Spinal cord (tissue), 10 donors: ENCODE results near the gene HSPB8. TPM values are rescaled to one million over a fixed set of nuclear protein-coding genes. Genes with fewer than 3 reads are reported as not detected.

Experiments used
- DNase-seq, 6 donors: peaks; one replicate each; pipeline versions ENCODE4 v3.0.0 to v3.0.0-alpha.2; 2013 to 2015; ENCODE audit warnings: low spot score in 6 of 6, low read depth in 4 of 6
- H3K27ac ChIP-seq: one replicate; pipeline ENCODE4 v1.5.1; 2013; ENCODE audit warnings: low read depth, low read length, control low read depth
- H3K27me3 ChIP-seq: one replicate; pipeline ENCODE4 v1.6.1; 2013; ENCODE audit warnings: low read length; ENCODE audit not compliant: control insufficient read depth, insufficient read depth
- H3K36me3 ChIP-seq: one replicate; pipeline ENCODE4 v1.6.1; 2013; ENCODE audit warnings: low read length; ENCODE audit not compliant: control insufficient read depth, insufficient read depth
- H3K4me1 ChIP-seq: one replicate; pipeline ENCODE4 v1.6.1; 2013; ENCODE audit warnings: low read length; ENCODE audit not compliant: control insufficient read depth, insufficient read depth
- H3K4me3 ChIP-seq: one replicate; pipeline ENCODE4 v1.5.1; 2013; ENCODE audit warnings: low read depth, low read length, control low read depth
- H3K9me3 ChIP-seq: one replicate; pipeline ENCODE4 v1.6.1; 2013; ENCODE audit warnings: low read length; ENCODE audit not compliant: control insufficient read depth, insufficient read depth
- WGBS: methylation state at CpG from one replicate; pipeline ENCODE4 v1.1.5; 2013; ENCODE audit warnings: missing lambda C conversion rate; ENCODE audit not compliant: insufficient coverage; 5-methylcytosine and 5-hydroxymethylcytosine counted together
- long read RNA-seq, 4 donors: transcript quantifications; one replicate each; lab custom pipeline, GENCODE V29; 2026
- polyA plus RNA-seq, 2 donors: library from polyadenylated mRNA; unstranded; fragments of 120-200 nt; gene quantifications; one replicate each; pipeline ENCODE4 v1.2.1, GENCODE V29; 2013; ENCODE audit not compliant: insufficient read length in 2 of 2
- total RNA-seq, 2 donors: library from RNA; depleted of rRNA in 1 of 2; stranded (reverse); fragments of 120-200 nt in 1 of 2; fragments of >200 nt in 1 of 2; gene quantifications; one replicate each; pipeline versions ENCODE4 v1.2.3 to v1.2.4, GENCODE V29; 2013 to 2014
- donor health status: healthy.

Gene HSPB8, protein sequence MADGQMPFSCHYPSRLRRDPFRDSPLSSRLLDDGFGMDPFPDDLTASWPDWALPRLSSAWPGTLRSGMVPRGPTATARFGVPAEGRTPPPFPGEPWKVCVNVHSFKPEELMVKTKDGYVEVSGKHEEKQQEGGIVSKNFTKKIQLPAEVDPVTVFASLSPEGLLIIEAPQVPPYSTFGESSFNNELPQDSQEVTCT
- total RNA-seq (10 to 100 TPM; 14.8 to 27.3 TPM), polyA plus RNA-seq (10 to 100 TPM; 26.2 to 31.2 TPM)
- long read RNA-seq, donor 1, transcript HSPB8-201 (3 exons, 2,152 nt): major isoform, 12 of 12 reads
- long read RNA-seq, donor 1, partial matches to known transcripts: 0 of 12 reads
- long read RNA-seq, donor 1, other reads (novel, unspliced or antisense): 0 of 12 reads
- long read RNA-seq, donor 2, transcript HSPB8-201 (3 exons, 2,152 nt): major isoform, 5 of 5 reads
- long read RNA-seq, donor 2, partial matches to known transcripts: 0 of 5 reads
- long read RNA-seq, donor 2, other reads (novel, unspliced or antisense): 0 of 5 reads
- long read RNA-seq, donor 3, transcript HSPB8-201 (3 exons, 2,152 nt): major isoform, 8 of 8 reads
- long read RNA-seq, donor 3, partial matches to known transcripts: 0 of 8 reads
- long read RNA-seq, donor 3, other reads (novel, unspliced or antisense): 0 of 8 reads
- long read RNA-seq, donor 4, transcript HSPB8-201 (3 exons, 2,152 nt): major isoform, 10 of 19 reads
- long read RNA-seq, donor 4, partial matches to known transcripts: 9 of 19 reads
- long read RNA-seq, donor 4, other reads (novel, unspliced or antisense): 0 of 19 reads

DNA sequence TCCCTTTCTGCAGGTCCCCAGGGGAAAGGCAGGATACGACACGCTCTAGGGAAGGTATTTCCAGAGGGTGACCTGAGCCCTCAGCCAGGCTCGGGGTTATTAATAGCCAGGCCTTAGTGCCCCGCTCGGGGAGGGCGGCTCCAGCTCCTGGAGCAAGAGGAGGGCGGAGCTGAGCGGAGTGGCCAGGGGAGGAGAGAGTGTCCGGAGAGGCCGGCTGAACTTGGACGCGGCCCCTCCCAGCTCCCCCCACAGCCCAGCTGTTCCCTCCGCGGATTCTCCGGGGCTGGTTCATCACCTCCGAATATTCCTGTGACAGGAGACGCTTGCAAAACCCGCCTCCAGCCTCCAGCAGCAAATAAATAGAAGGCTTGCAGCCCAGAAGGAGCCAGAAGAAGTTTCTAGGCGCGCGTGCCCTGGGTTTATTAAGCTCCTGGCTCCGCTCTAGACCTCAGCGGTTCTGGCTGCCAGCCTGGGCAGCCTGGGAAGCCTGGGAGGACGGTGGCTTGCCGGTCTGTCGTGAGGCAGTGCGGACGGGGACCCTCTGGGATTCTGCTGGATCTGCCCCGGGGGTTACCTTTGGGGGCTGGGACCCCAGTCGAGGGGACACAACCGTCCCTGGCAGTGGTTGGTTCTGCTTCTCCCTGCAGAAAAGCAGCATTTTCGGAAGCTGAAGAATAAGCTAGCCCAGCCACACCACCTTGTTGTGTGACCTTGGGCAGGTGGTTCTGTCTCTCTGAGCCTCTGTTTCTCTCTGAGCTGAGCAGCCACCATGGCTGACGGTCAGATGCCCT, at the start of gene HSPB8:
Gene HSPB8, plus strand, starts transcription at position 388 of the 791 bp plus-strand sequence. Its CDS starts 382 bp downstream, at position 770.
- H3K4me3 ChIP-seq: peak within 1 kb of the TSS; percentile 44
- DNase-seq: peak in 5 of 6 donors; percentile 42 to 86 (median 59)
- H3K4me1 ChIP-seq: peaks cover 31% of the 10 kb centered on the region
- no peaks in the 10 kb centered on the region for H3K9me3 ChIP-seq
- H3K36me3 ChIP-seq: no peaks in the 10 kb centered on the region
- H3K27ac ChIP-seq: peak within 1 kb of the TSS; percentile 57
- WGBS: 5% methylated on average over 30 of the region's 33 CpGs
- H3K27me3 ChIP-seq: peaks cover 6% of the 10 kb centered on the region

DNA sequence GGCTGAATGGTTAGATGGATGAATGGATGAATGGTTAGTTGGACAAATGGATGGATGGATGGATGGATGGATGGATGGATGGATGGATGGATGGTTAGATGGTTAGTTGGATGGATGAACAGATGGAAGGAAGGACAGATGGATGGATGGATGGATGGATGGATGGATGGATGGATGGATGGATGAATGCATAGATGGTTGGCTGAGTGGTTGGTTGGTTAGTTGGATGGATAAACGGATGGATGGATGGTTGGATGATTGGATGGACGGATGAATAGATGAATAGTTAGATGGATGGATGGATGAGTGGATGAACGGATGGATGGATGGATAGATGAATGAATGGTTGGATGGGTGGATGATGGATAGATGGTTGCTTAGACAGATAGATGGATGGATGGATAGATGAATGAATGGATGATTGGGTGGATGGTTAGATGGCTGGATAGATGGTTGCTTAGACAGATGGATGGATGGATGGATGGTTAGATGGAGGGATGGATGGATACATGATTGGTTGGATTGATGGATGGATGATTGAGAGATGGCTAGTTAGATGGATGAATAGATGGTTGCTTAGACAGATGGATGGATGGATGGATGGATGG, 48.8 kb upstream of the HSPB8 start:
- Histone ChIP-seq H3K27me3 (no peaks in the 10 kb centered on the region), H3K9me3 (peaks cover 8% of the 10 kb centered on the region), H3K36me3 (peaks cover 12% of the 10 kb centered on the region), H3K27ac (no peak overlapping the region), H3K4me3 (no peak overlapping the region), H3K4me1 (no peaks in the 10 kb centered on the region)
- no peak for DNase-seq
- 91% methylated on average over 3 of the region's 3 CpGs for WGBS

DNA sequence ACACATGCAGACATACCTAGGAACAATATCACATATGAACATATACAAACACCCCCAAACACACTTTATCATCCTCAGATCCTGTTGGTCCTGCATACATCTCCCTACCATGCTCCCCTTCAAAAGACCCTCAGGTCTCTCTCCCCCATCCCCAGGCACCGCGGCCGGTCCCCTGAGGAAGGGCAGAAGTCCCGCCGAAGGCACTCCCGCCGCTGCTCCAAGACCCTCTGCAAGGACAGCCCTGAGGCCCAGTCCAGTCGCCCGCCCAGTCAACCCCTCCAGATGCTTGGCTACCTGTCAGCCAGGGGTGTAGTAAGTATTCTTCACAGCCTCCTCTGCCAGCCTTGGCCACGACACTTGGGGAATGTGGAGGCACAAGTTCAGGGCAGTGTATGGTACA, 48.2 kb upstream of the HSPB8 start:
- WGBS: 100% methylated on average over 3 of the region's 10 CpGs
- no peak overlapping the region for H3K4me3 ChIP-seq
- H3K27ac ChIP-seq: no peak overlapping the region
- H3K27me3 ChIP-seq: no peaks in the 10 kb centered on the region
- no peak for DNase-seq
- peaks cover 7% of the 10 kb centered on the region for H3K36me3 ChIP-seq
- peaks cover 8% of the 10 kb centered on the region for H3K9me3 ChIP-seq
- no peaks in the 10 kb centered on the region for H3K4me1 ChIP-seq

DNA sequence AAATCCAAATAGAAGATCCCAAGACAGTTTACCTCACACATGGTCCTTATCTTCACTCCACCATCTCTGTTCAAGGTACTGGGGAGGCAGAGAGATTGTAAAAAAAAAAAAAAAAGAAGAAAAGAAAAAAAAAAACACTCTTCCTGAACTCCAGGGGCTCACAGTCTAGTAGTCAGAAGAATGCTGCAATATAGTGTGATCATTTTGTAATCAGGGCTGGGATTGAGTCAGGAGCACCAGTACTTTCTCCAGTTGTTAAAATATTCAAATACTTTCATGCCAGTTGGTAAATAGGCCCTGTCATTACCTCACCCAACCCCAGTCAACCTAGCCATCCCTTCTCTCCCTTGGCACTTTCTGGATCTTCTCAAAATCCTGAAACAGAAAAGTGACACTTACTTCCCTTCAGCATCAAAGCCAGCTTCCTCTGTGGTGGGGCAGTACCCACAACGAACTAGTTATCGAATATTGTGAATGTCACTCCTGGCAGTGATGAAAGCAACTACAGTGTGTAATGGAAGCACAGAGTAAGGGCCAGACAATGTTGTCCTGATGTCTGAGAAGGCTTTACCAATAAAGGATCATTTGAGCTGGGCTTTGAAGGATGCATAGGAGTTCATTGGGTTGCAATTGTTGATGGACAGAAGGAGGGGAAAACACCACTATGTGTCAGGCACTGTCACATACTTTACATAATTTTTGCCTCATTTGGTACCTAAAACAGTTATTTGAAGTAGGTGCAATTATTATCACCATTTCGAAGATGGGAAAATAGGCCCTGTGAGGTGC, 44.3 kb upstream of the HSPB8 start:
- peaks cover 8% of the 10 kb centered on the region for H3K9me3 ChIP-seq
- H3K27ac ChIP-seq: no peak overlapping the region
- no peaks in the 10 kb centered on the region for H3K27me3 ChIP-seq
- no peak overlapping the region for H3K4me3 ChIP-seq
- H3K4me1 ChIP-seq: no peaks in the 10 kb centered on the region
- H3K36me3 ChIP-seq: peaks cover 4% of the 10 kb centered on the region
- WGBS: 93% methylated on average over 3 of the region's 3 CpGs
- DNase-seq: no peak

DNA sequence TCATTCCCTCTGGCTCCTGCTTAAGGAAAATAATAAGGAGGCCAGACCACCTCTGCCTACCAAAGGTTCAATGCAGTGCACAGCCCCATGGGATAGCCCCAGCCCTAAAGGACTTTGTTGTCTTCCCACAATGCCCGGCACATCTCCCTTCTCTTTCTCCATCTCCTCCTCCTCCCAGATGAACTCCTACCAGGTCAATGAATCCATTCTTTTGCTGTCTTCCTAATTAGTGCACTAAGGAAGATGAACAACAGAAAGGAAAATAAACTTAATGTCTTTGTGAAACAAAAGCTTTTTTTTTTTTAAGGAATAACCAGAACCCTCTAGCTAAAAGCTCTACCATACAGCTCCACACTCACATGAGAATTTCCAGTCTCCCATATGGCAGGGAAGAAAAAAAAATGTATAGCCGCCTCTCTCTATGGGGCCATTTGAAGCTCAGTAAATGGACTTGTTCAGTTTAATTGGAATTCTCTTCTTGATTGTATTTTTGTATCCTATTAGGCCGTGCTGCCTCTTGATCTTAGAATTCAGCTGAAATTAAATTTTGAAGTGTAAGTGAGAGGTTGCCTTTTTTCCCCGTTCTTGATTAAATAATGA, 41.8 kb upstream of the HSPB8 start:
- no peak overlapping the region for H3K27ac ChIP-seq
- H3K4me3 ChIP-seq: no peak overlapping the region
- peak in 2 of 6 donors; percentile 23 to 87 for DNase-seq
- H3K9me3 ChIP-seq: peaks cover 8% of the 10 kb centered on the region
- H3K4me1 ChIP-seq: no peaks in the 10 kb centered on the region
- no CpG with 5 or more reads among the region's 4 CpGs for WGBS
- H3K36me3 ChIP-seq: no peaks in the 10 kb centered on the region
- H3K27me3 ChIP-seq: no peaks in the 10 kb centered on the region

DNA sequence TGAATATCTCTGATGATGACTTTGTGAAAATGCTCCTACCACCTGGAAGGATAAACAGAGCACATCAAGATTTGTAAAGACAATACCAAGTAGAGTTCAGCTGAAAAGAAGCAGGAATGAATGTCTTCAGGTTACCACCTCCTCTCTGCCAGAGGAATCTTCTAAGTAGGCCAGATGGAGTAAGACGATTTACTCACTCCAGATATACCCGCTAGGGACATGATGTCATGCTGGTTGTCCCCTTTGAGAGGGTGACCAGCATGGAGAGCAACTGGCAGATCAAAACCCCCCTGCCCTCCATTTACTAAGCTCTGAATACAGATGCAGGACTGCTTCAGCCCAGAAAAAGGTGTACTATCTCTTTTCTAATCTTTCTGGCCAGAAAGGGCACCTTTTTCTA, 39.3 kb upstream of the HSPB8 start:
- no peak for DNase-seq
- WGBS: 78% methylated on average over 2 of the region's 2 CpGs
- H3K9me3 ChIP-seq: no peaks in the 10 kb centered on the region

DNA sequence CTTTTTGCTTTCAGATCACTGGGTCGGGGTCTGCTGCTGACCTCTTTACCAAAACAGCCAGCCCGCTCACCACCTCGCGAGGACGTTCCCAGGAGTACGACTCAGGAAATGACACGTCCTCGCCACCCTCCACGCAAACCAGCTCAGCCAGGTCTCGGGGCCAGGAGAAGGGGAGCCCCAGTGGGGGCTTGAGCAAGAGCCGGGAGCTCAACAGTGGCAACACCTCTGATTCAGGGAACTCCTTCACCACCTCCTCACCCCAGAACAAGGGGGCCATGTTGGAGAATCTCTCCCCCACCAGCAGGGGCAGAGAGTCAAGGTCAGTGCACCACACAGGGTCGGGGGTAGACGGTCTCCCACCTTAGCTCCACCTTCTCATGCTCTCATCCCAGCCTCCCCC, 33.4 kb upstream of the HSPB8 start:
- H3K27ac ChIP-seq: no peak overlapping the region
- H3K9me3 ChIP-seq: no peaks in the 10 kb centered on the region
- peaks cover 3% of the 10 kb centered on the region for H3K4me1 ChIP-seq
- H3K27me3 ChIP-seq: no peaks in the 10 kb centered on the region
- no peak for DNase-seq
- H3K36me3 ChIP-seq: peaks cover 5% of the 10 kb centered on the region
- no peak overlapping the region for H3K4me3 ChIP-seq
- 61% methylated on average over 11 of the region's 13 CpGs for WGBS

More for the DNA sequence above, 39.3 kb upstream of the HSPB8 start:
- H3K4me1 ChIP-seq: no peaks in the 10 kb centered on the region
- H3K27ac ChIP-seq: no peak overlapping the region
- H3K27me3 ChIP-seq: no peaks in the 10 kb centered on the region
- H3K4me3 ChIP-seq: no peak overlapping the region
- no peaks in the 10 kb centered on the region for H3K36me3 ChIP-seq

DNA sequence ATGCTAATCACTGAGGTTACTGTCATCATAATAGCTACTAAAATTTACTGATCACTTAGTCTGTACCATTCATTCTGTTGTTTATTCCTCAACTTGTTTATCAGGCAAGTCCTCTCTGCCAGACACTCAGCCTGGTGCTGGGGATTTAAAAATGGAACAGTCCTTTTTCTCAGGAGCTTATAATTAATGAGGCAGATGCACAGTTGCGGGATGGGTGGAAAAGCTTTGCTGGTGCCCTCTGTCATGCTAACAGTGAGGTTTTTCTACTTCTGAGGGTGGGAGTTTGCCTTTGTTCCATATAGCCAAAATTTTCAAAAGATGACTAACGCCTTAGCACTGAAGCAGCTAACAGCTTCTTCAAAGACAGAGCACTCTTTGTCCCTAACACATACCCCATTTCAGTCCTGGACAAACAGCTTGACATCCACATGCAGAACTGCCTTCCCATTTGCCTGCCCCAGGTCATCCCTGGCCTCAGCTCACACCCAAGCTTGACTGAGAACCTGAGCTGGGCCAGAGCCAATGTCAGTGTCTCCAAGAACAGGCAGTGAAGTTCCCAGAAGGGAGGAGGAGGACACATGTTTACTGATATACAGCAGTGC, 30.8 kb upstream of the HSPB8 start:
- Histone ChIP-seq H3K27ac (no peak overlapping the region), H3K4me1 (peaks cover 3% of the 10 kb centered on the region), H3K36me3 (peaks cover 5% of the 10 kb centered on the region), H3K9me3 (peaks cover 3% of the 10 kb centered on the region), H3K4me3 (no peak overlapping the region), H3K27me3 (no peaks in the 10 kb centered on the region)
- 43% methylated on average over 1 of the region's 2 CpGs for WGBS
- DNase-seq: peak in 1 of 6 donors; percentile 56
